Fibroblast of lung (primary cell): Measurements from ENCODE around the gene OR1I1. TPM values are rescaled to one million over a fixed set of nuclear protein-coding genes. Genes with fewer than 3 reads are reported as not detected.
"Not testable (repeated sequence)": the region's sequence is repeated elsewhere in the genome, so short reads cannot be mapped to it uniquely, and the experiment has no call there.

ENCODE experiments used
- DNase-seq, 2 donors: peaks; one replicate each; pipeline versions ENCODE4 v3.0.0 to v3.0.0-alpha.2; 2010; ENCODE audit warnings: low read depth in 2 of 2
- H2AFZ ChIP-seq: 2 replicates; pipeline ENCODE4 v1.5.1; 2012; ENCODE audit warnings: low read length, control low read depth, inconsistent platforms
- H3K27ac ChIP-seq: 2 replicates; pipeline ENCODE4 v1.5.1; 2011; ENCODE audit warnings: low read length, control low read depth; ENCODE audit not compliant: insufficient read depth
- H3K27me3 ChIP-seq: 2 replicates; pipeline ENCODE4 v1.5.1; 2011; ENCODE audit warnings: mild to moderate bottlenecking, low read length; ENCODE audit not compliant: control insufficient read depth, insufficient read depth
- H3K36me3 ChIP-seq: 2 replicates; pipeline ENCODE4 v1.5.1; 2011; ENCODE audit warnings: low read length; ENCODE audit not compliant: control insufficient read depth, insufficient read depth
- H3K4me1 ChIP-seq: 2 replicates; pipeline ENCODE4 v1.5.1; 2011; ENCODE audit warnings: low read length; ENCODE audit not compliant: control insufficient read depth, insufficient read depth; ENCODE audit errors: extremely low read depth
- H3K4me2 ChIP-seq: 2 replicates; pipeline ENCODE4 v1.5.1; 2011; ENCODE audit warnings: low read length, control low read depth; ENCODE audit not compliant: insufficient read depth; ENCODE audit errors: extremely low read depth
- H3K4me3 ChIP-seq, 4 experiments: fragments of 200-600 bp in 1 of 4; sonication (generic) in 1 of 4; replicated peaks in 1 of 4; 2 replicates each; pipeline ENCODE4 v1.5.1; 2011 to 2016; ENCODE audit warnings: low read length in 4 of 4, low read depth in 3 of 4, mild to moderate bottlenecking in 3 of 4, control low read depth in 2 of 4, inconsistent platforms in 1 of 4, mixed read lengths in 1 of 4; ENCODE audit not compliant: insufficient read depth in 1 of 4; ENCODE audit errors: control extremely low read depth in 1 of 4
- H3K79me2 ChIP-seq: 2 replicates; pipeline ENCODE4 v1.5.1; 2012; ENCODE audit warnings: mild to moderate bottlenecking, low read length, inconsistent platforms; ENCODE audit not compliant: control insufficient read depth, insufficient read depth
- H3K9ac ChIP-seq: 2 replicates; pipeline ENCODE4 v1.5.1; 2011; ENCODE audit warnings: mild to moderate bottlenecking, low read length, control low read depth; ENCODE audit not compliant: insufficient read depth
- H3K9me3 ChIP-seq: 2 replicates; pipeline ENCODE4 v1.5.1; 2012; ENCODE audit warnings: low read depth, low read length; ENCODE audit not compliant: control insufficient read depth, insufficient read depth
- H4K20me1 ChIP-seq: 2 replicates; pipeline ENCODE4 v1.5.1; 2011; ENCODE audit warnings: low read length; ENCODE audit not compliant: control insufficient read depth, insufficient read depth; ENCODE audit errors: extremely low read depth
- CTCF ChIP-seq, 2 donors: IDR thresholded peaks in 1 of 2; conservative IDR thresholded peaks in 1 of 2; 1 replicate in 1 of 2; 2 replicates in 1 of 2; pipeline ENCODE4 v1.5.1; 2011 to 2012; ENCODE audit warnings: low read length in 2 of 2, control low read depth in 1 of 2, inconsistent platforms in 1 of 2, low read depth in 1 of 2, mild to moderate bottlenecking in 1 of 2
- EZH2 ChIP-seq: IDR thresholded peaks from 2 replicates; pipeline ENCODE4 v1.5.1; 2012; ENCODE audit warnings: low read length, control low read depth, mild to moderate bottlenecking; ENCODE audit errors: missing control alignments
- polyA plus RNA-seq, 2 donors: library from polyadenylated mRNA; depleted of rRNA in 1 of 2; stranded (reverse) in 1 of 2; unstranded in 1 of 2; fragments of >200 nt; gene quantifications; 2 replicates each; pipeline ENCODE4 v1.2.1, GENCODE V29; 2011 to 2012; ENCODE audit warnings: missing spikeins in 1 of 2
- total RNA-seq: library from RNA; depleted of rRNA; stranded (reverse); fragments of >200 nt; gene quantifications from 2 replicates; pipeline ENCODE4 v1.2.1, GENCODE V29; 2014

The OR1I1 gene
- total and polyA plus RNA-seq, 2 donors (not counting 1 experiment from before 2014, with no cell fraction given): not detected

- H3K4me1 ChIP-seq: no peaks in the 10 kb centered on the region
- no peaks in the 10 kb centered on the region for H3K79me2 ChIP-seq
- H3K36me3 ChIP-seq: no peaks in the 10 kb centered on the region
- H3K4me3 ChIP-seq: no peak overlapping the region
- H2AFZ ChIP-seq: no peak overlapping the region
- no peaks in the 10 kb centered on the region for H4K20me1 ChIP-seq
- H3K27ac ChIP-seq: no peak overlapping the region
- H3K9me3 ChIP-seq: no peaks in the 10 kb centered on the region
- no peak for DNase-seq
- H3K27me3 ChIP-seq: no peaks in the 10 kb centered on the region
- H3K9ac ChIP-seq: no peak overlapping the region
- no peak overlapping the region for H3K4me2 ChIP-seq
- TF ChIP-seq EZH2 (no peak), CTCF (conservative IDR thresholded peaks at IDR 0.05 in 1 of 2, IDR thresholded peaks at IDR 0.05 in 1 of 2; ENCODE audit: low read depth in 1 of 2, low read length in 2 of 2) (no peak)
Observed at GRCh38 chr19:15072930-15073647, 8.9 kb upstream of the OR1I1 start.

- no peak overlapping the region for H3K4me3 ChIP-seq
- TF ChIP-seq CTCF (conservative IDR thresholded peaks at IDR 0.05 in 1 of 2, IDR thresholded peaks at IDR 0.05 in 1 of 2; ENCODE audit: low read depth in 1 of 2, low read length in 2 of 2) (no peak), EZH2 (no peak)
- no peaks in the 10 kb centered on the region for H3K9me3 ChIP-seq
- H3K27ac ChIP-seq: no peak overlapping the region
- no peaks in the 10 kb centered on the region for H3K79me2 ChIP-seq
- no peaks in the 10 kb centered on the region for H3K4me1 ChIP-seq
- H3K27me3 ChIP-seq: no peaks in the 10 kb centered on the region
- no peak overlapping the region for H2AFZ ChIP-seq
- H3K9ac ChIP-seq: no peak overlapping the region
- DNase-seq: no peak
- H4K20me1 ChIP-seq: no peaks in the 10 kb centered on the region
- H3K4me2 ChIP-seq: no peak overlapping the region
- H3K36me3 ChIP-seq: no peaks in the 10 kb centered on the region
Observed at GRCh38 chr19:15074371-15074770, 7.6 kb upstream of the OR1I1 start.

- Histone ChIP-seq H3K27ac (no peak overlapping the region), H3K9ac (no peak overlapping the region), H2AFZ (no peak overlapping the region), H3K27me3 (no peaks in the 10 kb centered on the region), H3K36me3 (no peaks in the 10 kb centered on the region), H3K9me3 (no peaks in the 10 kb centered on the region), H3K4me3 (no peak overlapping the region), H4K20me1 (no peaks in the 10 kb centered on the region), H3K4me2 (no peak overlapping the region), H3K4me1 (no peaks in the 10 kb centered on the region), H3K79me2 (no peaks in the 10 kb centered on the region)
- TF ChIP-seq CTCF (conservative IDR thresholded peaks at IDR 0.05 in 1 of 2, IDR thresholded peaks at IDR 0.05 in 1 of 2; ENCODE audit: low read depth in 1 of 2, low read length in 2 of 2): no peak
- no peak for TF ChIP-seq EZH2
- no peak for DNase-seq
Observed at GRCh38 chr19:15075806-15076205, 6.2 kb upstream of the OR1I1 start.

- H3K27ac ChIP-seq, H3K27me3 ChIP-seq, H4K20me1 ChIP-seq, DNase-seq, H3K9me3 ChIP-seq, H3K36me3 ChIP-seq, H3K79me2 ChIP-seq, H3K9ac ChIP-seq, H3K4me1 ChIP-seq, H3K4me3 ChIP-seq, H3K4me2 ChIP-seq, H2AFZ ChIP-seq: not testable (repeated sequence)
Observed at GRCh38 chr19:15080002-15080401, 2.0 kb upstream of the OR1I1 start.
